Measurements from ENCODE around the gene C2CD4C. TPM values are rescaled to one million over a fixed set of nuclear protein-coding genes. Genes with fewer than 3 reads are reported as not detected.

Gene C2CD4C
- total RNA-seq, 1 experiment from 2014 or later, result 14.6 TPM

- no peak for TF ChIP-seq CTCF (conservative IDR thresholded peaks at IDR 0.05)
- no peaks in the 10 kb centered on the region for H3K23me2 ChIP-seq (ENCODE audit: insufficient read length, low read depth, low read length, poor library complexity, severe bottlenecking)
- no peaks in the 10 kb centered on the region for H4K20me1 ChIP-seq (ENCODE audit: control insufficient read depth, insufficient read depth, insufficient read length)
- no peak overlapping the region for H2BK5ac ChIP-seq (ENCODE audit: insufficient read length, low read length)
- H3K18ac ChIP-seq (ENCODE audit: insufficient read length, low read depth, low read length), result no peak overlapping the region
- H2BK20ac ChIP-seq (ENCODE audit: low read depth, low read length, poor library complexity, severe bottlenecking), result no peak overlapping the region
- Mint-ChIP-seq H3K9me3 (peaks cover 20 to 34% of the 10 kb centered on the region in 2 experiments), H3K27me3 (ENCODE audit: low read depth) (peaks cover 30% of the 10 kb centered on the region), H3K4me3 (no peak overlapping the region), H3K27ac (no peak overlapping the region), H3K4me1 (peaks cover 0 to 3% of the 10 kb centered on the region in 2 experiments; a peak in 1 of 4 replicates), H3K36me3 (ENCODE audit: insufficient read depth in 1 of 3, low read depth in 3 of 3) (peaks cover 3 to 9% (median 7%) of the 10 kb centered on the region in 3 experiments; a peak in 5 of 7 replicates)
- no peak overlapping the region for H3K23ac ChIP-seq (ENCODE audit: insufficient read length, low read depth, low read length)
- no peak overlapping the region for H3K9ac ChIP-seq (ENCODE audit: extremely low read depth, insufficient read length, low read length)
- peak; percentile 18 for DNase-seq
- H2BK12ac ChIP-seq (ENCODE audit: insufficient read length, low read depth, low read length), result no peak overlapping the region
- no peak overlapping the region for H4K91ac ChIP-seq (ENCODE audit: insufficient read length, low read depth, low read length)
- no peak overlapping the region for H3K4me2 ChIP-seq (ENCODE audit: insufficient read depth, insufficient read length, low read length)
- no peak overlapping the region for H3T11ph ChIP-seq (ENCODE audit: low read length)
- no peak overlapping the region for H2BK120ac ChIP-seq (ENCODE audit: low read depth, low read length, poor library complexity, severe bottlenecking)
- H3K4me1 ChIP-seq (ENCODE audit: insufficient read depth, low read length), result no peaks in the 10 kb centered on the region
- H3K14ac ChIP-seq (ENCODE audit: insufficient read depth, low read length), result no peak overlapping the region
- no peaks in the 10 kb centered on the region for H3K79me1 ChIP-seq (ENCODE audit: insufficient read depth, low read depth, low read length, poor library complexity, severe bottlenecking)
- no peak overlapping the region for H2AK5ac ChIP-seq (ENCODE audit: insufficient read length, low read length)
- no peak overlapping the region for H2BK15ac ChIP-seq (ENCODE audit: low read depth, low read length)
- no peak overlapping the region for H3K27ac ChIP-seq (ENCODE audit: insufficient read length, low read depth, low read length)
- H3K9me3 ChIP-seq (ENCODE audit: control insufficient read depth, low read depth, low read length), result peaks cover 10% of the 10 kb centered on the region
- H4K5ac ChIP-seq (ENCODE audit: insufficient read length, low read depth, low read length), result no peak overlapping the region
- H2AFZ ChIP-seq (ENCODE audit: low read length), result no peak overlapping the region
- H3K56ac ChIP-seq (ENCODE audit: insufficient read length, low read depth, low read length), result no peak overlapping the region
- no peaks in the 10 kb centered on the region for H3K79me2 ChIP-seq (ENCODE audit: insufficient read depth, low read length)
- no CpG with 5 or more reads among the region's 31 CpGs for WGBS (ENCODE audit: extremely low coverage, insufficient read length, low lambda C conversion rate)
- H3K27me3 ChIP-seq (ENCODE audit: insufficient read depth, low read length), result no peaks in the 10 kb centered on the region
- no peak overlapping the region for H4K8ac ChIP-seq (replicated peaks; ENCODE audit: insufficient read length, low read depth, low read length)
- no peak overlapping the region for H3K4ac ChIP-seq (ENCODE audit: low read depth, low read length)
These were observed 10.8 kb downstream of the C2CD4C start for GRCh38 chr19:397941-398706.
